ENCODE measurements around the gene LMAN1L. TPM values are rescaled to one million over a fixed set of nuclear protein-coding genes. Genes with fewer than 3 reads are reported as not detected.
A peak's percentile ranks its signal among the peaks of the same experiment; 100 is the strongest.

LMAN1L gene
- total RNA-seq, 5 donors from 2014 or later (not counting 1 experiment from before 2014, with no cell fraction given): 0.42 to 1.6 (median 0.44) TPM

DNA sequence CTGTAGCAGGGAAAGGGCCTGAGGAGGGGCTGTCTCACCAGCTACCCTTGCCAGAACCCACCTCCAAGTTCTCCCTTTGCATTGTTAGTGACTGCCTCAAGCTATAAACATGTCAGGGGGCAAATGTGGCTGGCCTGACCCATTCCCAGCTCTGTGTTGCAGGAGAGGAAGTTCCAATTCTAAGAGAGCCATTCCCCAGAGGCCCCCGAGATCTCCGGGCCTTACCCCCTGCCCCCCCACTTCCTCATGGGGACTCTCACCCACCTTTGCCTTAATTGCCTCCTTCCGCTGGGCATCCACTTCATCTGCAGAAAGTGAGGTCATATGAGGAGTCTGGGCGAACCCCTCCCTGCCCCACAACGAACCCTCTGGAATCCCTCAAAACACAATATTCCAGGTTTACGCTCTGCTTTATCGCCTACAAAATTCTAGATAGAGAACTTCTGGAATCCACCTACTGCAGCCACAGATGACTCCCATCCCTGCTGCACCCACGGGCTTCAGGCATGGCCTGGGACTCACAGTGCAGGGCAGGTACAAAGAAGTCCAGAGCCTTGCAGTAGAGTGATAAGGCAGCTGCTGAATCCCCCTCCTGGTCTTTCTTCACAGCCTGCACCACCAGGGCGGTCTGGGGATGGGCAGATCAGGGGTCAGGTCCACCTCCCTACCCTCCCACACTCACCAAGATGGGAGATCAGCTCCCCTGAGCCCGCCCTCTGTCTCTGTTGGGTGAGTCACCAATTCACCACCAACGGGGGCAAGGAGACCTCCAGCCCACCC is 26.3 kb downstream of the LMAN1L start:
- Histone ChIP-seq H3K4me3 (ENCODE audit: control insufficient read depth in 1 of 2, extremely low read depth in 1 of 2, low read length in 1 of 2) (no peak overlapping the region), H3K27ac (ENCODE audit: low read length) (no peak overlapping the region), H3K4me1 (ENCODE audit: control insufficient read depth in 1 of 2, extremely low read depth in 1 of 2, insufficient read depth in 2 of 2, low read length in 2 of 2) (peaks cover 11 to 38% of the 10 kb centered on the region in 2 experiments), H3K36me3 (ENCODE audit: control insufficient read depth in 2 of 2, extremely low read depth in 1 of 2, insufficient read depth in 1 of 2, low read length in 1 of 2) (peaks cover 26 to 31% of the 10 kb centered on the region in 2 donors), H3K27me3 (replicated peaks in 1 of 2; ENCODE audit: control insufficient read depth in 2 of 2, extremely low read depth in 1 of 2, insufficient read depth in 2 of 2, low read length in 1 of 2) (no peaks in the 10 kb centered on the region), H3K9me3 (no peaks in the 10 kb centered on the region)
- CTCF ChIA-PET: no interaction called here
- DNase-seq: no peak
- POLR2A ChIA-PET: interaction anchor here in 1 of 2 donors (0.6 kb wide), 1 partner anchor 281 kb away, joined by 4 read pairs; no protein-coding TSS in a partner anchor
- Mint-ChIP-seq H3K27ac (peak overlapping the region in 1 of 2 donors; percentile 39), H3K4me1 (peaks cover 27 to 38% (median 36%) of the 10 kb centered on the region in 3 donors), H3K36me3 (peaks cover 8% of the 10 kb centered on the region), H3K4me3 (no peak overlapping the region), H3K27me3 (no peaks in the 10 kb centered on the region), H3K9me3 (no peaks in the 10 kb centered on the region)
- 88% methylated on average over 4 of the region's 11 CpGs for WGBS (ENCODE audit: insufficient coverage)
- ATAC-seq (replicated peaks in 1 of 4): no peak

DNA sequence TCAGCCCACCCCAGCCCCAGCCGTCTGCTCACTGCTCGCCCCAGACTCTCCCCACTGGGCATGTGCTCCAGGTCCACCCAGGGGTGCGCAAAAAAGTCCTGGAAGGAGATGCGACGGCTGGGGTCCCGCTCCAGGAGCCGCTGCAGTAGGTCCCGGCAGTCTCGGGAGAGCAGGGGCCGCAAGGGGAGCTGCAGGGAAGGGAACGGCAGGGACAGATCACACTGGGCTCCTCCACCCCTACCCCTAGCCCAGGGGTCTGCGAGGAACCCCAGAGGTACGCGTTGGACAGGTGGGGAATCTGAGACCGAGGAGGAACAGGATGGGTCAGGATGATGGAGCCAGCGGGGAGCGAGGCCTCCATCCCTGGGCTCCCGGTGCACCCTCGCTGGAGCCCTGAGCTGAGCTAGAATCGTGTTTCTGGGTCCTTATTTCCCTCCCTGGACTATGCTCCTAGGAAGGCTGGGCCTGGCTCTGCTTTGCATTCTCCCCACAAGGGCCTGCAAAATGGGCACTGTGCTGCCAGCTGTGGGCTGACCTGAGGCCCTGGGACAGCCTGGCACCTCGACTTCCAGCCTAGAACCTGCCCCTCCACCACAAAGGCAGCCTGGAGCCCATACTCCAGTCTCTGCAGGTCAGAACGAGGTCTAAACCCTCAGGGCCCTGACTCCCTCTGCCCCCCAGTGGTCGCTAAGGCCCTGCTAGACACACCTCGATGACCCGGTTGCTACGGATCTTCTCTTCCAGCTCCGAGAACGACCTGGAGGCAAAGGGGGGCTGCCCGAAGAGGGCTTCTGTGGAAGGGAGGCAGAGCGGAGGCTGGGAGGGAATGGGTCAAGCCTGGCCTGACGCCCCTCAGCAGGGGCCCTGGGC is 27.1 kb downstream of the LMAN1L start:
- no peaks in the 10 kb centered on the region for H3K27me3 Mint-ChIP-seq
- Histone ChIP-seq H3K9me3 (no peaks in the 10 kb centered on the region), H3K4me1 (ENCODE audit: control insufficient read depth in 1 of 2, extremely low read depth in 1 of 2, insufficient read depth in 2 of 2, low read length in 2 of 2) (peaks cover 19 to 46% of the 10 kb centered on the region in 2 experiments), H3K27me3 (replicated peaks in 1 of 2; ENCODE audit: control insufficient read depth in 2 of 2, extremely low read depth in 1 of 2, insufficient read depth in 2 of 2, low read length in 1 of 2) (no peaks in the 10 kb centered on the region), H3K4me3 (ENCODE audit: control insufficient read depth in 1 of 2, extremely low read depth in 1 of 2, low read length in 1 of 2) (no peak overlapping the region), H3K36me3 (ENCODE audit: control insufficient read depth in 2 of 2, extremely low read depth in 1 of 2, insufficient read depth in 1 of 2, low read length in 1 of 2) (peaks cover 26 to 31% of the 10 kb centered on the region in 2 donors), H3K27ac (ENCODE audit: low read length) (no peak overlapping the region)
- peaks cover 8% of the 10 kb centered on the region for H3K36me3 Mint-ChIP-seq
- H3K4me3 Mint-ChIP-seq: no peak overlapping the region
- DNase-seq (no peak), ATAC-seq (replicated peaks in 1 of 4) (no peak)
- ChIA-PET POLR2A (no interaction called here), CTCF (no interaction called here)
- no peaks in the 10 kb centered on the region for H3K9me3 Mint-ChIP-seq
- peaks cover 35 to 46% (median 42%) of the 10 kb centered on the region in 3 donors for H3K4me1 Mint-ChIP-seq
- WGBS (ENCODE audit: insufficient coverage): 93% methylated on average over 20 of the region's 31 CpGs
- peak overlapping the region in 1 of 2 donors; percentile 48 for H3K27ac Mint-ChIP-seq

DNA sequence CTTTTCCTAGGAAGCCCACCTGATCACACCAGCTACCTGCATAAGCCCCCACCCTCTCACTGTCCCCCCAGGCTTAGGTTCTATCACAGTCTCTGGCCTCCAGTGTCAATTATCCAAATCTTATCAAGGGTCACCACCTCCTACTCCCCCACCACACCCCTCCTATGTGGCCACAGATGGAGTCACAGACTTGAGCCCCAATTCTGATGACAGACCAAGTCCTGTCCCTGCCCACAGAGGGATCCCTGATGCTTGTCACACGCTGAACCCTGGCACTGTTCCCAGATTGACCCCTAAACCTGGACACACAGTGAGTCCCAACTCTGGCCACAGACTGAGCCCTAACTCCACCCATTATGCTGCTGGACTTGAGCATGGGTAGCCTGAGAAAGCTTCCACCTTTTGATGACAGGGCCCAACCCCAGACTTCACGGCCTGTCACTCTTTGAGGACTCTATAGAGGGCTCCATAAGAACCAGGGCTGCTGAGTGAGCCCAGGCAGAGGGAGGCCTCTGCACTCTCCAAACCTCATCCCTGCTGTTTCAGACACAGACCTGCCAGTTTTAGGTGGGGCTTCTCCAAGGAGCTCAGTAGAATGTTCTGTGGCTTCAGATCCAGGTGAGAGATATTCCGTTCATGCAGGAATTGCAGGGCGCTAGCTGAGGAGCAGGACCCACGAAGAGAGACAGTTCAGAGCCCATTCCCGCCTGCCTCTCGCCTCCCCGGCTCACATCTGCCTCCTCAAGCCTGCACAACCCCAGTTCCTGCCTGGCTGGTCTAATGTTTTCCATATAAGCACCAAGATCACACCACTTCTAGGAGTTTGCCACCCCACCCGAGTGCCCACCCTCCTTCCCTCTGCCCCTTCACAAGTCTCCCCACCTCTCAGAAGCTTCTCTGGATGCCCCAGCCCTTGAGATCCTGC is 28.5 kb downstream of the LMAN1L start:
- Histone ChIP-seq H3K36me3 (ENCODE audit: control insufficient read depth in 2 of 2, extremely low read depth in 1 of 2, insufficient read depth in 1 of 2, low read length in 1 of 2) (peaks cover 24 to 26% of the 10 kb centered on the region in 2 donors), H3K9me3 (no peaks in the 10 kb centered on the region), H3K4me1 (ENCODE audit: control insufficient read depth in 1 of 2, extremely low read depth in 1 of 2, insufficient read depth in 2 of 2, low read length in 2 of 2) (peaks cover 28 to 59% of the 10 kb centered on the region in 2 experiments), H3K27me3 (replicated peaks in 1 of 2; ENCODE audit: control insufficient read depth in 2 of 2, extremely low read depth in 1 of 2, insufficient read depth in 2 of 2, low read length in 1 of 2) (no peaks in the 10 kb centered on the region), H3K27ac (ENCODE audit: low read length) (no peak overlapping the region), H3K4me3 (ENCODE audit: control insufficient read depth in 1 of 2, extremely low read depth in 1 of 2, low read length in 1 of 2) (no peak overlapping the region)
- H3K27me3 Mint-ChIP-seq: no peaks in the 10 kb centered on the region
- no peak for DNase-seq
- CTCF ChIA-PET: interaction anchor here in 1 of 2 donors (0.8 kb wide), 1 partner anchor 29 kb away, joined by 4 read pairs; no protein-coding TSS in a partner anchor
- H3K9me3 Mint-ChIP-seq: no peaks in the 10 kb centered on the region
- H3K4me3 Mint-ChIP-seq: peak overlapping the region; percentile 39 to 90 (median 86)
- peaks cover 11% of the 10 kb centered on the region for H3K36me3 Mint-ChIP-seq
- POLR2A ChIA-PET: no interaction called here
- peak overlapping the region; percentile 61 to 73 for H3K27ac Mint-ChIP-seq
- H3K4me1 Mint-ChIP-seq: peaks cover 48 to 56% (median 49%) of the 10 kb centered on the region in 3 donors
- ATAC-seq (replicated peaks in 1 of 4): no peak
- 95% methylated on average over 8 of the region's 9 CpGs for WGBS (ENCODE audit: insufficient coverage)

DNA sequence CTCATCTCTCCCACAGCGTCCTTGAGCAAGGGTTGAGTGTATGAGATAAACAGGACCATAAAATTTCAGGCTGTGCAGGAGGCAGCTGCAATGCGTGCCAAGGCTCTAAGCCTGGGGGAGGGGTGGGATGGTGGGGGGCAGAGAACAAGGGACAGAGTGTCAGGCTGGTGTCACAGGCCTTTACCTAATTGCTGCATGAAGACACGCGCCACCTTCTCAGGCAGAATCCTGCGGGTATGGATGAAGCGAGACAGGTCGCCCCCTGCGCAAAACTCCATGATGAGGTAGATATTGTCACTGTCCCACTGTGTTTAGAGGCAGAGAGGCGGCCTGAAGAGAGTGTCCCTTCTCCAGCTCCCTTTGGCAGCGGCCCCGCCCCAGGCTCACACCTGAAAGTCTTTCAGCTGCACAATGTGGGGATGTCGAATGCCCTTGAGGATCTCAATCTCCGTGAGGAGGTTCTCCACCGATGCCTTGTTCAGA is 29.3 kb downstream of the LMAN1L start:
- H3K36me3 Mint-ChIP-seq: peaks cover 10% of the 10 kb centered on the region
- DNase-seq (no peak), ATAC-seq (replicated peaks in 1 of 4) (no peak)
- H3K4me3 Mint-ChIP-seq: peak overlapping the region; percentile 86 to 90 (median 86)
- 93% methylated on average over 13 of the region's 14 CpGs for WGBS (ENCODE audit: insufficient coverage)
- Histone ChIP-seq H3K36me3 (ENCODE audit: control insufficient read depth in 2 of 2, extremely low read depth in 1 of 2, insufficient read depth in 1 of 2, low read length in 1 of 2) (peaks cover 22 to 24% of the 10 kb centered on the region in 2 donors), H3K4me1 (ENCODE audit: control insufficient read depth in 1 of 2, extremely low read depth in 1 of 2, insufficient read depth in 2 of 2, low read length in 2 of 2) (peaks cover 28 to 66% of the 10 kb centered on the region in 2 experiments), H3K27ac (ENCODE audit: low read length) (no peak overlapping the region), H3K9me3 (no peaks in the 10 kb centered on the region), H3K4me3 (ENCODE audit: control insufficient read depth in 1 of 2, extremely low read depth in 1 of 2, low read length in 1 of 2) (peak overlapping the region; percentile 84 to 96), H3K27me3 (replicated peaks in 1 of 2; ENCODE audit: control insufficient read depth in 2 of 2, extremely low read depth in 1 of 2, insufficient read depth in 2 of 2, low read length in 1 of 2) (no peaks in the 10 kb centered on the region)
- H3K27me3 Mint-ChIP-seq: no peaks in the 10 kb centered on the region
- H3K9me3 Mint-ChIP-seq: no peaks in the 10 kb centered on the region
- POLR2A ChIA-PET: interaction anchor here in 1 of 2 donors (0.6 kb wide), 3 partner anchors 16 to 55 kb away, joined by 3 to 4 read pairs (median 3); no protein-coding TSS in a partner anchor
- H3K27ac Mint-ChIP-seq: peak overlapping the region; percentile 73 to 84
- H3K4me1 Mint-ChIP-seq: peaks cover 48 to 60% (median 54%) of the 10 kb centered on the region in 3 donors
- CTCF ChIA-PET: interaction anchor here in 1 of 2 donors (0.8 kb wide), 1 partner anchor 29 kb away, joined by 4 read pairs; no protein-coding TSS in a partner anchor

DNA sequence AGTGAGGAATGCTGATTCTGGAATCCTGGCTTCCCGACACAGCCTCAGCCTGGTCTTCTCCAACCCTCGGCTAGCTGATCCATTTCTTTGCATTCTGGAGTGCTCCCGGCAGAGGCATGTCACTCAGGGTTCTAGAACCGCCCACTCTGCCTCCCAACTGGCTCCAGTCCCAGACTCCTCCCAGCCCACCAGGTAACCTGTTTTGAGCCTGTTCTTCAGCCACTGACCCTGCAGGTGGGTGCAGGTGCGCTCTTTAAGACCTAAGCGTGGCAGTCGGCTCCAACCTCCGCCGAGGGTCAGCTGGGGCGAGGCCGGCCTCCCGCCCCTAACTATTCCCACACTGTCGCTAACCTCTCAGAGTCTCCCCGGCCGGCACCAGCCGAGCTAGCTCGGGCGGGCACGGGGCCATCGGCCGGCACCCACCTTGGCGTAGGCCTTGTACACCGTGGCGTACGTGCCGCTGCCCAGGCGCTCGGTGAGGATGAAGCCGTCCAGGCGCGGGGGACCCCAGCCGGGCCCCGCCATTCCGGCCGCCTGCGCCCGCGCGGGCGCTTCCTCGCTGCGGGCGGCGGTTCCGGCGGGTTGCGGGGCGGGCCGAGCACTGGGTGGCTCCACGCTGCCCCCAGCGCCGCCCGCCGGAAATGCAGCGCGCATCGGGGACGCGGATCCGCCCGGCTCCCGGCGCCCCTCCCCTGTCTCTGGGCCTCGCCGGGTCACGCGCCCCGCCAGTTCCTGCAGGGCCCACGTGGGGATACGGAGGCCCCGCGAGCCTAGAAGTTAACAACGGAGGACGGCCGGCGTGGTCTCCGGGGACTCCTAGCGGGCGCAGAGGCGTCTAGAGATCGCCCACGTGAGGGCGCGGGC is 30.2 kb downstream of the LMAN1L start, which contains the start of gene ULK3:
Gene ULK3, minus strand, starts transcription at position 576 of the 864 bp plus-strand sequence. Its CDS starts 51 bp downstream, at position 525.
- peak within 1 kb of the TSS; percentile 96 to 97 for H3K27ac Mint-ChIP-seq
- ChIA-PET POLR2A (interaction anchor here in 1 of 2 donors (0.6 kb wide), 3 partner anchors 15 to 609 kb away, joined by 3 to 13 read pairs (median 3); partner anchors contain the start of gene SIN3A), CTCF (interaction anchor here in 1 of 2 donors (1.2 to 2.8 kb wide), 2 partner anchors 59 to 64 kb away, joined by 5 to 18 read pairs; partner anchors contain the start of gene FAM219B)
- Histone ChIP-seq H3K27me3 (replicated peaks in 1 of 2; ENCODE audit: control insufficient read depth in 2 of 2, extremely low read depth in 1 of 2, insufficient read depth in 2 of 2, low read length in 1 of 2) (no peaks in the 10 kb centered on the region), H3K27ac (ENCODE audit: low read length) (peak within 1 kb of the TSS; percentile 71), H3K36me3 (ENCODE audit: control insufficient read depth in 2 of 2, extremely low read depth in 1 of 2, insufficient read depth in 1 of 2, low read length in 1 of 2) (peaks cover 22 to 30% of the 10 kb centered on the region in 2 donors), H3K9me3 (no peaks in the 10 kb centered on the region), H3K4me1 (ENCODE audit: control insufficient read depth in 1 of 2, extremely low read depth in 1 of 2, insufficient read depth in 2 of 2, low read length in 2 of 2) (peaks cover 28 to 66% of the 10 kb centered on the region in 2 experiments), H3K4me3 (ENCODE audit: control insufficient read depth in 1 of 2, extremely low read depth in 1 of 2, low read length in 1 of 2) (peak within 1 kb of the TSS; percentile 84 to 96)
- ATAC-seq (replicated peaks in 1 of 4): peak; percentile 84 to 90 (median 88)
- peak; percentile 82 to 95 (median 90) for DNase-seq
- H3K36me3 Mint-ChIP-seq: peaks cover 17% of the 10 kb centered on the region
- no peaks in the 10 kb centered on the region for H3K27me3 Mint-ChIP-seq
- H3K4me1 Mint-ChIP-seq: peaks cover 48 to 64% (median 54%) of the 10 kb centered on the region in 3 donors
- no peaks in the 10 kb centered on the region for H3K9me3 Mint-ChIP-seq
- under 1% methylated on average over 83 of the region's 84 CpGs for WGBS (ENCODE audit: insufficient coverage)
- H3K4me3 Mint-ChIP-seq: peak within 1 kb of the TSS; percentile 86 to 90 (median 86)

Data from T-cell (primary cell).